GM21423 (cell line): ENCODE measurements around the gene ROCK1.
"Not testable (repeated sequence)": the region's sequence is repeated elsewhere in the genome, so short reads cannot be mapped to it uniquely, and the experiment has no call there.

Source experiments
- ATAC-seq: cut with Tn5 transposase; IDR thresholded peaks from one replicate; pipeline ENCODE4 v1.9.1; 2021; ENCODE audit warnings: mild to moderate bottlenecking, moderate library complexity; ENCODE audit not compliant: unreplicated experiment

The ROCK1 gene

GRCh38 chr18:21111346-21112139 lies at the start of gene ROCK1:
Gene ROCK1 (minus strand): TSS chr18:21111813. CDS start chr18:21110910, 903 bp downstream.
- peak; percentile 90 for ATAC-seq

- ATAC-seq: no peak
Observed at GRCh38 chr18:21155443-21155842, 43.8 kb upstream of the ROCK1 start.

- no peak for ATAC-seq
Observed at GRCh38 chr18:21146016-21146415, 34.4 kb upstream of the ROCK1 start.

GRCh38 chr18:21145371-21145770 lies 33.8 kb upstream of the ROCK1 start:
- ATAC-seq: no peak

- no peak for ATAC-seq
Observed at GRCh38 chr18:21141668-21142422, 30.2 kb upstream of the ROCK1 start.

GRCh38 chr18:21137719-21138488 lies 26.3 kb upstream of the ROCK1 start:
- ATAC-seq: not testable (repeated sequence)

GRCh38 chr18:21134895-21135294 lies 23.3 kb upstream of the ROCK1 start:
- ATAC-seq: no peak

GRCh38 chr18:21132398-21132918 lies 20.8 kb upstream of the ROCK1 start:
- no peak for ATAC-seq

GRCh38 chr18:21131698-21132227 lies 20.1 kb upstream of the ROCK1 start:
- no peak for ATAC-seq

GRCh38 chr18:21129566-21130216 lies 18.1 kb upstream of the ROCK1 start:
- ATAC-seq: no peak

GRCh38 chr18:21123290-21123926 lies 11.8 kb upstream of the ROCK1 start:
- ATAC-seq: no peak

GRCh38 chr18:21118806-21119205 lies 7.2 kb upstream of the ROCK1 start:
- ATAC-seq: no peak

GRCh38 chr18:21117409-21118131 lies 6.0 kb upstream of the ROCK1 start:
- ATAC-seq: no peak

GRCh38 chr18:21115519-21116411 lies 4.2 kb upstream of the ROCK1 start:
- ATAC-seq: no peak

- ATAC-seq: no peak
Observed at GRCh38 chr18:21112543-21113105, 1.0 kb upstream of the ROCK1 start.

GRCh38 chr18:21112140-21112473 lies 494 bp upstream of the ROCK1 start:
- no peak for ATAC-seq

GRCh38 chr18:21110713-21111345 lies 784 bp downstream of the ROCK1 start:
- peak; percentile 29 for ATAC-seq
